NT2/D1 (cell line): Measurements from ENCODE around the gene RCN2.

Experiments
- SUZ12 ChIP-seq: IDR thresholded peaks from 2 replicates; pipeline ENCODE4 v1.6.1; 2011; ENCODE audit not compliant: insufficient read length, insufficient read depth; ENCODE audit errors: extremely low read depth
- ZNF274 ChIP-seq: IDR thresholded peaks from 2 replicates; pipeline ENCODE4 v1.6.1; 2011; ENCODE audit warnings: mild to moderate bottlenecking, low read depth, low read length

DNA sequence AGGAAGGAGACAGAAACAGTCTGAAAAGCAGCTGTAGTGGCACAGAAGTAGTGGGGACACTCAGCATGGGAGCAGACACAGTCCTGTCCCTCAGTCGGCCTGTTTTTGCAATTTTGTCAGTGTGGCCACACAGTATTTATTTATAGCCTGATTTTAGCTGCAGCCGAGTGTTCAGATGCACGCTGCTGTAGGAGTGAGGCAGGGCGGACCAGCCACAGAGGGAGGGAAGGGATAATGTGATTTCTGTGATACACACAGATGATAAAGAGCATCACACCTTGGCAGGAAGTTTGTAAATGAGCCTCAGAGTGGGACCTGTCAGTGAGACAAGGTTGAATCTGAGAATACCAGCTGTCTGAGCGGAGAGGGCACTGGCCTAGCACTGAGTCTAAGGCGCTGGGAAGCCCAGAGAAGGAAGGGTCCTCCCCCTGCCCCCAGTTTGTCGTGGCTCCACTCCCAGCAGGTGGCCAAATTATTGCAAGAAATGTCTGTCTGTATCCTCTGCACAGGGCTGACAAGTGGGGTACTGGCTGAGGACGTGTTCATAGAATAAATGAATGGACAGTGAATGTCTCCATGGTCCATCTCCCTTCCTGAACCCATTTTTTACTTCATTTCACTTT is 67.2 kb downstream of the RCN2 start:
- TF ChIP-seq ZNF274, result no peak
- no peak for TF ChIP-seq SUZ12
